Kidney glomerular epithelial cell (primary cell): ENCODE data around the gene SHCBP1L.

ENCODE experiments used
- DNase-seq: peaks from one replicate; lab custom pipeline; 2025; lab: John Stamatoyannopoulos, UW

Gene SHCBP1L

GRCh38 chr1:182952677-182953444 is at the start of gene SHCBP1L:
Gene SHCBP1L (minus strand): TSS chr1:182953166. CDS start chr1:182953133, 33 bp downstream.
- DNase-seq: no peak

- no peak for DNase-seq
Measured at GRCh38 chr1:183002267-183002666, 49.3 kb upstream of the SHCBP1L start.

GRCh38 chr1:183000167-183000962 is 47.4 kb upstream of the SHCBP1L start:
- DNase-seq: no peak

- DNase-seq: no peak
Measured at GRCh38 chr1:182998482-182998881, 45.5 kb upstream of the SHCBP1L start.

- DNase-seq: no peak
Measured at GRCh38 chr1:182996816-182997215, 43.9 kb upstream of the SHCBP1L start.

GRCh38 chr1:182995894-182996293 is 42.9 kb upstream of the SHCBP1L start:
- DNase-seq: no peak

GRCh38 chr1:182993746-182994145 is 40.8 kb upstream of the SHCBP1L start:
- no peak for DNase-seq

GRCh38 chr1:182990413-182991144 is 37.6 kb upstream of the SHCBP1L start:
- DNase-seq: no peak

- no peak for DNase-seq
Measured at GRCh38 chr1:182985876-182986275, 32.9 kb upstream of the SHCBP1L start.

GRCh38 chr1:182984621-182985020 is 31.7 kb upstream of the SHCBP1L start:
- no peak for DNase-seq

- no peak for DNase-seq
Measured at GRCh38 chr1:182984138-182984537, 31.2 kb upstream of the SHCBP1L start.

GRCh38 chr1:182978151-182978853 is 25.3 kb upstream of the SHCBP1L start:
- DNase-seq: no peak

GRCh38 chr1:182977480-182977879 is 24.5 kb upstream of the SHCBP1L start:
- DNase-seq: no peak

GRCh38 chr1:182974506-182975191 is 21.7 kb upstream of the SHCBP1L start:
- no peak for DNase-seq

GRCh38 chr1:182972829-182973228 is 19.9 kb upstream of the SHCBP1L start:
- DNase-seq: no peak

GRCh38 chr1:182972231-182972630 is 19.3 kb upstream of the SHCBP1L start:
- DNase-seq: no peak

- no peak for DNase-seq
Measured at GRCh38 chr1:182971219-182971618, 18.3 kb upstream of the SHCBP1L start.

- DNase-seq: no peak
Measured at GRCh38 chr1:182968836-182969734, 16.1 kb upstream of the SHCBP1L start.

GRCh38 chr1:182968151-182968741 is 15.3 kb upstream of the SHCBP1L start:
- peak; percentile 27 for DNase-seq

GRCh38 chr1:182965861-182966260 is 12.9 kb upstream of the SHCBP1L start:
- no peak for DNase-seq
